HepG2 (cell line): ENCODE measurements around the gene CXCL17. TPM values are rescaled to one million over a fixed set of nuclear protein-coding genes. Genes with fewer than 3 reads are reported as not detected.
A peak's percentile ranks its signal among the peaks of the same experiment; 100 is the strongest.

Experiments used
- CSRNP1 ChIP-seq: sonication (generic); formaldehyde crosslinking; IDR thresholded peaks from 2 replicates; pipeline ENCODE4 v1.8.1; 2023; ENCODE audit warnings: mild to moderate bottlenecking, missing genetic modification reagents
- E2F1 ChIP-seq: sonication (generic); formaldehyde crosslinking; IDR thresholded peaks from 2 replicates; pipeline ENCODE4 v1.5.0; 2020; ENCODE audit warnings: missing genetic modification reagents
- HDAC1 ChIP-seq: sonication (generic); formaldehyde crosslinking; IDR thresholded peaks from 2 replicates; pipeline ENCODE4 v1.5.1; 2020; ENCODE audit warnings: mild to moderate bottlenecking, missing genetic modification reagents
- HMG20A ChIP-seq: IDR thresholded peaks from 2 replicates; pipeline ENCODE4 v1.6.1; 2016; ENCODE audit warnings: borderline replicate concordance
- HNRNPL ChIP-seq: fragments of 200-400 bp; formaldehyde crosslinking; IDR thresholded peaks from 2 replicates; pipeline ENCODE4 v1.6.1; 2017; ENCODE audit warnings: mild to moderate bottlenecking, low read depth, low read length
- RAD21 ChIP-seq: fragments of 450-650 bp; formaldehyde crosslinking; IDR thresholded peaks from 2 replicates; pipeline ENCODE4 v1.5.0; 2020; ENCODE audit warnings: mild to moderate bottlenecking
- TRAFD1 ChIP-seq: sonication (generic); formaldehyde crosslinking; IDR thresholded peaks from 2 replicates; pipeline ENCODE4 v1.5.1; 2020; ENCODE audit warnings: missing genetic modification reagents, mild to moderate bottlenecking, borderline replicate concordance
- ZFP91 ChIP-seq: sonication (generic); formaldehyde crosslinking; IDR thresholded peaks from 2 replicates; pipeline ENCODE4 v1.9.0; 2022; ENCODE audit warnings: missing genetic modification reagents, mild to moderate bottlenecking, borderline replicate concordance
- ZMAT3 ChIP-seq: sonication (generic); formaldehyde crosslinking; conservative IDR thresholded peaks from 2 replicates; pipeline ENCODE4 v1.7.0; 2021; ENCODE audit warnings: missing genetic modification reagents
- ZNF335 ChIP-seq: sonication (generic); formaldehyde crosslinking; IDR thresholded peaks from 2 replicates; pipeline ENCODE4 v1.4.0; 2020; ENCODE audit warnings: missing genetic modification reagents
- ZNF543 ChIP-seq: sonication (generic); formaldehyde crosslinking; IDR thresholded peaks from 2 replicates; pipeline ENCODE4 v1.4.0; 2020; ENCODE audit warnings: mild to moderate bottlenecking, missing genetic modification reagents
- ZNF547 ChIP-seq: sonication (generic); formaldehyde crosslinking; IDR thresholded peaks from 2 replicates; pipeline ENCODE4 v1.5.1; 2020; ENCODE audit warnings: mild to moderate bottlenecking, missing genetic modification reagents
- ZNF597 ChIP-seq: sonication (generic); formaldehyde crosslinking; IDR thresholded peaks from 2 replicates; pipeline ENCODE4 v1.5.0; 2020; ENCODE audit warnings: missing genetic modification reagents
- ZNF616 ChIP-seq: sonication (generic); formaldehyde crosslinking; IDR thresholded peaks from 2 replicates; pipeline ENCODE4 v1.5.0; 2020; ENCODE audit warnings: low read depth, mild to moderate bottlenecking, missing genetic modification reagents
- ZNF678 ChIP-seq: sonication (generic); formaldehyde crosslinking; IDR thresholded peaks from 2 replicates; pipeline ENCODE4 v1.4.0; 2020; ENCODE audit warnings: mild to moderate bottlenecking, missing genetic modification reagents
- ZNF768 ChIP-seq: sonication (generic); formaldehyde crosslinking; IDR thresholded peaks from 2 replicates; pipeline ENCODE4 v1.4.0; 2020; ENCODE audit warnings: missing genetic modification reagents
- ZNF782 ChIP-seq: sonication (generic); formaldehyde crosslinking; IDR thresholded peaks from 2 replicates; pipeline ENCODE4 v1.4.0; 2020; ENCODE audit warnings: missing genetic modification reagents, mild to moderate bottlenecking, borderline replicate concordance
- polyA plus RNA-seq, 8 experiments: library from polyadenylated mRNA; depleted of rRNA in 3 of 8; stranded (reverse) in 7 of 8; unstranded in 1 of 8; fragments of >200 nt; fragmentation: Illumina TruSeq in 4 of 8; extraction: Trizol in 4 of 8; gene quantifications; 2 replicates each; pipeline versions ENCODE4 v1.2.1 to v1.2.3, GENCODE V29; 2011 to 2016; ENCODE audit warnings: low read depth in 4 of 8, missing spikeins in 1 of 8, mixed read lengths in 1 of 8; ENCODE audit not compliant: insufficient read depth in 1 of 8
- total RNA-seq, 5 experiments: library from RNA; depleted of rRNA; stranded (reverse); fragments of >200 nt; fragmentation: Illumina TruSeq; extraction: Trizol; gene quantifications; 2 replicates each; pipeline ENCODE4 v1.2.3, GENCODE V29; 2016; ENCODE audit warnings: low read depth in 1 of 5
- TF ChIP-seq, protein P1 (sequence below): IDR thresholded peaks from 2 replicates; pipeline ENCODE4 v1.6.1; 2016; ENCODE audit warnings: mild to moderate bottlenecking
- TF ChIP-seq, protein P2 (sequence below): sonication (generic); formaldehyde crosslinking; IDR thresholded peaks from 2 replicates; pipeline ENCODE4 v1.5.0; 2020; ENCODE audit warnings: mild to moderate bottlenecking, missing genetic modification reagents

The CXCL17 gene
- total and polyA plus RNA-seq, 2 of the 13 experiments (the other 11 are each of a cell fraction or from before 2014, with no cell fraction given): 0.12 TPM; not detected in 1

DNA sequence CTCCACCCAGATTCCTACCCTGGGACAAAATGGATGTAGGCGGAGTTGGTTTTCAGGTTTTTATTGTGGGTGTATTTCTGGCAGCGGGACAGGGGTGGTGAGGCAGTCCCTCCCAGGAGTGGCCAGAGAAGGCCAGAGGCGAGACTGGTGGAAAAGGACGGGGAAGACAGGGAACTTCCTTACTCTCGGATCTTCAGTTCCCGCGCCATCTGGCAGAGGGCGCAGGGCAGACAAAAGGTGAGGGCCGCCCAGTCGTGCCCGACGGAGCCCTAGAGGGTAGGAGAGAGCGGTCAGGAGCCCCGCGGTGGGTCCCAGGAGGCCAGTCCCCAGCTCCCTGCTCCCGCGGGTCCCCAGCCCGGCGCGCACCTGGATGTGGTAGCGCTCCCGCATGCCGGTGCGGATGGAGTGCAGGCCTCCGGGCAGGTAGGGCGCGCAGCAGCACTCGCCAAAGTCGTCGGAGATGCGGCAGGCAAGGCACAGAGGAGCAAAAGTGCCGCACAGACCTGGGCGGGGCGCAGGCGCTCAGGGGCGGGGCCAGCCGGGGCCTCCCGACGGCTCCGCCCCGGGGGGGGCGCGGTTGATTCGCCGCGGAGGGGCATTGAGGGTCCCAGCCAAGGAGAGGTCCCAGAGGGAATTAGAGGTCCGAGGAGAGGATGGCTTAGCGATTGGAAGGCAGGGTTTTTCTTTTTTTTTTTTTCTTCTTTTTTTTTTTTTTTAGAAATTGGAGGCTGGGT, 55.6 kb downstream of the CXCL17 start (continued):
- TF ChIP-seq ZNF543 (CRISPR knock-in tag) (0 out of 2 replicates have a peak, but pooled peaks have one; percentile 48), ZNF782 (0 out of 2 replicates have a peak, but pooled peaks have one; percentile 41), HDAC1 (0 out of 2 replicates have a peak, but pooled peaks have one; percentile 31), HMG20A (no peak), RAD21 (CRISPR knock-in tag) (peak; percentile 65), HNRNPL (no peak), ZNF678 (CRISPR knock-in tag) (no peak), TRAFD1 (no peak), ZNF616 (CRISPR knock-in tag) (no peak), ZFP91 (CRISPR knock-in tag) (peak; percentile 77), ZMAT3 (CRISPR knock-in tag) (no peak), ZNF335 (CRISPR knock-in tag) (no peak), ZNF768 (CRISPR knock-in tag) (peak; percentile 36; the same call in 1 of the 2 replicates), ZNF597 (CRISPR knock-in tag) (no peak), E2F1 (CRISPR knock-in tag) (no peak), CSRNP1 (CRISPR knock-in tag) (no peak), ZNF547 (CRISPR knock-in tag) (peak; percentile 49; the same call in 1 of the 2 replicates)
- TF ChIP-seq, protein P1, sequence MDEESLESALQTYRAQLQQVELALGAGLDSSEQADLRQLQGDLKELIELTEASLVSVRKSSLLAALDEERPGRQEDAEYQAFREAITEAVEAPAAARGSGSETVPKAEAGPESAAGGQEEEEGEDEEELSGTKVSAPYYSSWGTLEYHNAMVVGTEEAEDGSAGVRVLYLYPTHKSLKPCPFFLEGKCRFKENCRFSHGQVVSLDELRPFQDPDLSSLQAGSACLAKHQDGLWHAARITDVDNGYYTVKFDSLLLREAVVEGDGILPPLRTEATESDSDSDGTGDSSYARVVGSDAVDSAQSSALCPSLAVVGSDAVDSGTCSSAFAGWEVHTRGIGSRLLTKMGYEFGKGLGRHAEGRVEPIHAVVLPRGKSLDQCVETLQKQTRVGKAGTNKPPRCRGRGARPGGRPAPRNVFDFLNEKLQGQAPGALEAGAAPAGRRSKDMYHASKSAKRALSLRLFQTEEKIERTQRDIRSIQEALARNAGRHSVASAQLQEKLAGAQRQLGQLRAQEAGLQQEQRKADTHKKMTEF (CRISPR knock-in tag): 0 out of 2 replicates have a peak, but pooled peaks have one; percentile 28
- TF ChIP-seq, protein P2, sequence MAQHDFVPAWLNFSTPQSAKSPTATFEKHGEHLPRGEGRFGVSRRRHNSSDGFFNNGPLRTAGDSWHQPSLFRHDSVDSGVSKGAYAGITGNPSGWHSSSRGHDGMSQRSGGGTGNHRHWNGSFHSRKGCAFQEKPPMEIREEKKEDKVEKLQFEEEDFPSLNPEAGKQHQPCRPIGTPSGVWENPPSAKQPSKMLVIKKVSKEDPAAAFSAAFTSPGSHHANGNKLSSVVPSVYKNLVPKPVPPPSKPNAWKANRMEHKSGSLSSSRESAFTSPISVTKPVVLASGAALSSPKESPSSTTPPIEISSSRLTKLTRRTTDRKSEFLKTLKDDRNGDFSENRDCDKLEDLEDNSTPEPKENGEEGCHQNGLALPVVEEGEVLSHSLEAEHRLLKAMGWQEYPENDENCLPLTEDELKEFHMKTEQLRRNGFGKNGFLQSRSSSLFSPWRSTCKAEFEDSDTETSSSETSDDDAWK (CRISPR knock-in tag): no peak
